GM12878 (cell line): ENCODE results near the gene MLEC. TPM values are rescaled to one million over a fixed set of nuclear protein-coding genes. Genes with fewer than 3 reads are reported as not detected.

Experiments
- BRCA1 ChIP-seq: IDR thresholded peaks from 2 replicates; pipeline ENCODE4 v1.6.1; 2011; ENCODE audit warnings: low read depth, low read length, improper control_type of control experiment
- CBFB ChIP-seq: IDR thresholded peaks from 2 replicates; pipeline ENCODE4 v1.6.1; 2016; ENCODE audit warnings: antibody characterized with exemption, low read depth
- CHD1 ChIP-seq: IDR thresholded peaks from 2 replicates; pipeline ENCODE4 v1.6.1; 2012; ENCODE audit warnings: low read depth, low read length, improper control_type of control experiment
- CHD4 ChIP-seq: fragments of 200-600 bp; sonication (generic); IDR thresholded peaks from 2 replicates; pipeline ENCODE4 v1.6.1; 2016; ENCODE audit warnings: mild to moderate bottlenecking
- CREM ChIP-seq: IDR thresholded peaks from 2 replicates; pipeline ENCODE4 v1.6.1; 2014; ENCODE audit warnings: antibody characterized with exemption, low read depth
- CTCF ChIP-seq, 3 experiments: IDR thresholded peaks in 2 of 3; conservative IDR thresholded peaks in 1 of 3; 2 replicates each; pipeline ENCODE4 v1.5.1; 2011; ENCODE audit warnings: low read depth in 3 of 3, low read length in 3 of 3, mild to moderate bottlenecking in 3 of 3, control low read depth in 2 of 3, moderate library complexity in 2 of 3, inconsistent platforms in 1 of 3, mixed read lengths in 1 of 3; ENCODE audit not compliant: control insufficient read depth in 2 of 3, insufficient read depth in 1 of 3; ENCODE audit errors: extremely low read depth in 1 of 3
- EGR1 ChIP-seq, 2 experiments: IDR thresholded peaks; 1 replicate in 1 of 2; 2 replicates in 1 of 2; pipeline ENCODE4 v1.6.1; 2011 to 2012; ENCODE audit warnings: low read depth in 2 of 2, low read length in 2 of 2, borderline replicate concordance in 1 of 2, mild to moderate bottlenecking in 1 of 2, moderate library complexity in 1 of 2
- GABPA ChIP-seq: IDR thresholded peaks from 2 replicates; pipeline ENCODE4 v1.6.1; 2014; ENCODE audit warnings: antibody characterized with exemption, low read depth, mild to moderate bottlenecking, inconsistent platforms
- GATAD2B ChIP-seq: fragments of 450-650 bp; conservative IDR thresholded peaks from 2 replicates; pipeline ENCODE4 v1.6.1; 2017; ENCODE audit warnings: low read depth, mild to moderate bottlenecking, moderate library complexity
- KAT2A ChIP-seq: conservative IDR thresholded peaks from 2 replicates; pipeline ENCODE4 v1.6.1; 2011; ENCODE audit warnings: low read depth, low read length; ENCODE audit not compliant: control insufficient read depth
- RB1 ChIP-seq: fragments of 450-650 bp; formaldehyde crosslinking; IDR thresholded peaks from 2 replicates; pipeline ENCODE4 v1.6.1; 2017; ENCODE audit warnings: mild to moderate bottlenecking, borderline replicate concordance
- TBL1XR1 ChIP-seq: IDR thresholded peaks from 2 replicates; pipeline ENCODE4 v1.6.1; 2012; ENCODE audit warnings: low read depth, low read length, improper control_type of control experiment
- USF1 ChIP-seq: IDR thresholded peaks from 2 replicates; pipeline ENCODE4 v1.6.1; 2011; ENCODE audit warnings: borderline replicate concordance, low read depth, mild to moderate bottlenecking, moderate library complexity, mixed read lengths, low read length; ENCODE audit not compliant: insufficient read depth; ENCODE audit errors: extremely low read length
- USF2 ChIP-seq: IDR thresholded peaks from 2 replicates; pipeline ENCODE4 v1.6.1; 2011; ENCODE audit warnings: low read depth, low read length, improper control_type of control experiment, borderline replicate concordance
- ZBTB40 ChIP-seq: fragments of 450-650 bp; IDR thresholded peaks from 2 replicates; pipeline ENCODE4 v1.6.1; 2016; ENCODE audit warnings: mild to moderate bottlenecking, moderate library complexity, borderline replicate concordance
- ZNF274 ChIP-seq: IDR thresholded peaks from one replicate; pipeline ENCODE4 v1.8.0; 2011; ENCODE audit not compliant: insufficient read length, insufficient read depth
- ZNF687 ChIP-seq: fragments of 450-650 bp; IDR thresholded peaks from 2 replicates; pipeline ENCODE4 v1.6.1; 2017; ENCODE audit warnings: mild to moderate bottlenecking, moderate library complexity
- ZZZ3 ChIP-seq: IDR thresholded peaks from 2 replicates; pipeline ENCODE4 v1.6.1; 2011; ENCODE audit warnings: low read depth; ENCODE audit not compliant: control insufficient read depth, insufficient read length
- polyA plus RNA-seq, 11 experiments: library from polyadenylated mRNA; depleted of rRNA in 4 of 11; unstranded in 6 of 11; stranded (reverse) in 5 of 11; fragments of >200 nt; fragmentation: Nextera tagmentation in 4 of 11; fragmentation: Illumina TruSeq in 1 of 11; extraction: Ambion mirVana in 4 of 11; extraction: Trizol in 1 of 11; gene quantifications; 1 replicate in 1 of 11; 2 replicates in 10 of 11; pipeline versions ENCODE4 v1.2.1 to v1.2.3, GENCODE V29; 2011 to 2016; ENCODE audit warnings: inconsistent platforms in 2 of 11, missing spikeins in 2 of 11, low read depth in 1 of 11
- total RNA-seq, 4 experiments: library from RNA; depleted of rRNA in 3 of 4; stranded (reverse); fragments of >200 nt in 3 of 4; fragmentation: Illumina TruSeq in 1 of 4; extraction: Trizol in 1 of 4; gene quantifications; 2 replicates each; pipeline versions ENCODE4 v1.2.1 to v1.2.3, GENCODE V29; 2013 to 2021

MLEC gene
- total and polyA plus RNA-seq, 10 of the 15 experiments (the other 5 are each of a cell fraction or from before 2014, with no cell fraction given), result 26.7 to 172 (median 103) TPM

GRCh38 chr12:120686151-120686689 is 729 bp upstream of the MLEC start (continued):
- TF ChIP-seq ZNF687 (no peak), KAT2A (no peak), GATAD2B (peak; percentile 100), USF1 (no peak), EGR1 (IDR thresholded peaks at IDR 0.05; ENCODE audit: borderline replicate concordance in 1 of 2, low read depth in 2 of 2, low read length in 2 of 2) (no peak), USF2 (no peak), ZBTB40 (no peak), CREM (peak; percentile 6; the same call in 1 of the 2 replicates), RB1 (peak; percentile 100), CHD1 (peak; percentile 95), BRCA1 (no peak), CBFB (no peak), ZNF274 (no peak), TBL1XR1 (no peak), ZZZ3 (no peak), CHD4 (no peak), CTCF (IDR thresholded peaks at IDR 0.05 in 2 of 3, conservative IDR thresholded peaks at IDR 0.05 in 1 of 3; ENCODE audit: control insufficient read depth in 2 of 3, extremely low read depth in 1 of 3, insufficient read depth in 1 of 3, low read depth in 3 of 3, low read length in 3 of 3) (no peak), GABPA (no peak)
